GM23248 (cell line): ENCODE results near the gene NPAS3. TPM values are rescaled to one million over a fixed set of nuclear protein-coding genes. Genes with fewer than 3 reads are reported as not detected.

ENCODE experiments used
- DNase-seq: peaks from one replicate; pipeline ENCODE4 v3.0.0-alpha.2; 2015
- H2AFZ ChIP-seq: fragments of 200-600 bp; sonication (generic); 2 replicates; pipeline ENCODE4 v1.6.1; 2016; ENCODE audit warnings: antibody characterized with exemption
- H3F3A ChIP-seq: fragments of 200-600 bp; sonication (generic); 2 replicates; pipeline ENCODE4 v1.6.1; 2016; ENCODE audit warnings: mild to moderate bottlenecking, antibody characterized with exemption, mixed run types; ENCODE audit not compliant: insufficient read depth
- H3K27ac ChIP-seq: fragments of 200-600 bp; sonication (generic); 2 replicates; pipeline ENCODE4 v1.5.1; 2016; ENCODE audit warnings: mild to moderate bottlenecking
- H3K27me3 ChIP-seq: fragments of 200-600 bp; sonication (generic); replicated peaks from 2 replicates; pipeline ENCODE4 v1.6.1; 2016; ENCODE audit warnings: mild to moderate bottlenecking; ENCODE audit not compliant: insufficient read depth
- H3K36me3 ChIP-seq: fragments of 200-600 bp; sonication (generic); 2 replicates; pipeline ENCODE4 v1.6.1; 2016; ENCODE audit warnings: low read depth, mild to moderate bottlenecking
- H3K4me1 ChIP-seq: fragments of 200-600 bp; sonication (generic); 2 replicates; pipeline ENCODE4 v1.6.1; 2016; ENCODE audit warnings: mild to moderate bottlenecking; ENCODE audit not compliant: insufficient read depth
- H3K4me2 ChIP-seq: fragments of 200-600 bp; sonication (generic); one replicate; pipeline ENCODE4 v1.6.1; 2016; ENCODE audit warnings: mild to moderate bottlenecking; ENCODE audit not compliant: unreplicated experiment
- H3K4me3 ChIP-seq: fragments of 200-600 bp; sonication (generic); 2 replicates; pipeline ENCODE4 v1.5.1; 2016; ENCODE audit warnings: mild to moderate bottlenecking
- H3K79me2 ChIP-seq: fragments of 200-600 bp; sonication (generic); 2 replicates; pipeline ENCODE4 v1.6.1; 2016; ENCODE audit warnings: mild to moderate bottlenecking; ENCODE audit not compliant: insufficient read depth
- H3K9ac ChIP-seq: fragments of 200-600 bp; sonication (generic); 2 replicates; pipeline ENCODE4 v1.6.1; 2016; ENCODE audit warnings: mild to moderate bottlenecking
- H3K9me2 ChIP-seq: fragments of 200-600 bp; sonication (generic); 2 replicates; pipeline ENCODE4 v1.6.1; 2016; ENCODE audit warnings: mixed run types, mild to moderate bottlenecking, moderate library complexity; ENCODE audit not compliant: insufficient read depth
- H3K9me3 ChIP-seq: fragments of 200-600 bp; sonication (generic); one replicate; pipeline ENCODE4 v1.6.1; 2017; ENCODE audit warnings: low read depth
- H4K20me1 ChIP-seq: fragments of 200-600 bp; sonication (generic); 2 replicates; pipeline ENCODE4 v1.6.0; 2016; ENCODE audit not compliant: insufficient read depth
- EZH2 ChIP-seq: fragments of 200-600 bp; sonication (generic); IDR thresholded peaks from 2 replicates; pipeline ENCODE4 v1.6.1; 2018; ENCODE audit warnings: antibody characterized with exemption, mild to moderate bottlenecking; ENCODE audit not compliant: insufficient read depth, poor library complexity, severe bottlenecking
- EZH2phosphoT487 ChIP-seq: fragments of 200-600 bp; sonication (generic); IDR thresholded peaks from 2 replicates; pipeline ENCODE4 v1.6.1; 2018; ENCODE audit warnings: antibody characterized with exemption, moderate library complexity, mild to moderate bottlenecking, low read depth; ENCODE audit not compliant: insufficient read depth
- WGBS, 2 experiments: methylation state at CpG; one replicate each; pipeline ENCODE4 v1.1.6; 2015 to 2017; ENCODE audit warnings: low lambda C conversion rate in 2 of 2, low coverage in 1 of 2; ENCODE audit errors: missing lambda C conversion rate in 2 of 2; 5-methylcytosine and 5-hydroxymethylcytosine counted together
- in situ Hi-C: fragments of 300-500 bp; cut with MboI; formaldehyde crosslinking; loops from 2 replicates; pipeline ENCODE4 v1.15.0; 2020
- polyA plus RNA-seq: library from polyadenylated mRNA; unstranded; fragments of >200 nt; fragmentation: Nextera tagmentation; extraction: Ambion mirVana; gene quantifications from 2 replicates; pipeline ENCODE4 v1.2.1, GENCODE V29; 2016
- total RNA-seq: library from RNA; depleted of rRNA; stranded (reverse); fragments of >200 nt; shearing (Covaris generic); gene quantifications from 2 replicates; pipeline ENCODE4 v1.2.3, GENCODE V29; 2014

The NPAS3 gene
- total and polyA plus RNA-seq, 2 experiments from 2014 or later: 0.65 TPM; not detected in 1

DNA sequence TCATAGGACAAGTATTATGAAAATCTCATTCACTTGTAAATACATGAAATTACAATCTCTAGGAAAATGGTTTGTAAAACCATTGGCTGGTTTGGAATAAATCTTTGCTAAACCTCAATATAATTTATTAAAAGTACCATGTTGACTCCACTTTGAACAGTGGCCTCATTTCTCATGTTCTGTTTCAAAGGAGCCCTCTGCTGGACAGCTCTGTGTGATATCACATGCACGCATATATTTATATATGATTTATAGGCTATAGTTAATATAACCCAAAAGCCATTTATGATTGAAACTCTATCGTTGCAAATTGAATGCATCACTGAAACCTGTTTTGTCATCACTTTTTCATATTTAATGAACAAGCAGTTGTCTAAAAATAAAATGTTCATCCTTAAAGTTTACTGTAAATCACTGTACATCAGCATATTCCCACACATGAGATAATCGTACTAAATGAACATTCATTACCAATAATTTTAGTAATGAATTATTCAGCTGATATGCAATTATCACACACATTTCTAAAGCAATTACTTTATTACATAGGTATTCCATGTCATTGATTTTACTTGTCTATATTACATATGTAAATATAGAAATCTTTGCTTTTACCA, 493.8 kb downstream of the NPAS3 start:
- no peak overlapping the region for H3K4me3 ChIP-seq
- peaks cover 9% of the 10 kb centered on the region for H3F3A ChIP-seq
- H3K9me2 ChIP-seq: no peaks in the 10 kb centered on the region
- H3K4me1 ChIP-seq: peaks cover 9% of the 10 kb centered on the region
- no peak overlapping the region for H3K9ac ChIP-seq
- H3K27me3 ChIP-seq: no peaks in the 10 kb centered on the region
- H2AFZ ChIP-seq: no peak overlapping the region
- no peak overlapping the region for H3K4me2 ChIP-seq
- in situ Hi-C loops: loop anchor here (25.0 kb wide), 1 partner anchor 845 kb away; no protein-coding TSS in a partner anchor
- H3K79me2 ChIP-seq: no peaks in the 10 kb centered on the region
- no peak overlapping the region for H3K27ac ChIP-seq
- no peaks in the 10 kb centered on the region for H4K20me1 ChIP-seq
- WGBS, 2 experiments: 34 to 36% methylated on average over 3 of the region's 3 CpGs
- DNase-seq: peak; percentile 70
- no peaks in the 10 kb centered on the region for H3K9me3 ChIP-seq
- TF ChIP-seq EZH2: no peak
- no peak for TF ChIP-seq EZH2phosphoT487
- H3K36me3 ChIP-seq: no peaks in the 10 kb centered on the region

DNA sequence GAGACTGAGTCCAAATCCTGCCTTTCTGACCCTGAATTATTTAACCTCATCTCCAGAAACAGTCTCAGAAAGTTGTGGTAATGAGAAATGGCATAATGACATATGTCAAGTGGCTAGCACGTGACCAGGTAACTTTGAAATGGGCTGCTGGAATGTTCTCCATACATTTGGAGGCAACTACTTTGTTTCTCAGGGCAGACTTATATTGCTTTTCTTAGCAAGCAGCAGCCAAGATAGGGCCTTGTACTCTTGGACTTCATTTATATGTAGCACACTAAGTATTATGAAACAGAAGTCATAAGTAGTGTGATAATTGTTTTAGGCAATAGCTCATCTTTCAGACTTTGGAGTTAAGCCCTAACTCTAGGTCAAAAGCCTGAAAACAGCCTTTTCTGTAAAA, 494.7 kb downstream of the NPAS3 start:
- H3F3A ChIP-seq: peaks cover 9% of the 10 kb centered on the region
- no peak for DNase-seq
- H3K27me3 ChIP-seq: no peaks in the 10 kb centered on the region
- in situ Hi-C loops: loop anchor here (25.0 kb wide), 1 partner anchor 846 kb away; no protein-coding TSS in a partner anchor
- WGBS, 2 experiments: 83 to 88% methylated on average over 1 of the region's 1 CpG
- H3K4me2 ChIP-seq: no peak overlapping the region
- no peaks in the 10 kb centered on the region for H4K20me1 ChIP-seq
- H3K4me1 ChIP-seq: peaks cover 9% of the 10 kb centered on the region
- H3K36me3 ChIP-seq: no peaks in the 10 kb centered on the region
- no peaks in the 10 kb centered on the region for H3K79me2 ChIP-seq
- H3K27ac ChIP-seq: no peak overlapping the region
- no peaks in the 10 kb centered on the region for H3K9me3 ChIP-seq
- no peaks in the 10 kb centered on the region for H3K9me2 ChIP-seq
- no peak overlapping the region for H3K9ac ChIP-seq
- no peak for TF ChIP-seq EZH2
- TF ChIP-seq EZH2phosphoT487: no peak
- H2AFZ ChIP-seq: no peak overlapping the region
- H3K4me3 ChIP-seq: no peak overlapping the region

DNA sequence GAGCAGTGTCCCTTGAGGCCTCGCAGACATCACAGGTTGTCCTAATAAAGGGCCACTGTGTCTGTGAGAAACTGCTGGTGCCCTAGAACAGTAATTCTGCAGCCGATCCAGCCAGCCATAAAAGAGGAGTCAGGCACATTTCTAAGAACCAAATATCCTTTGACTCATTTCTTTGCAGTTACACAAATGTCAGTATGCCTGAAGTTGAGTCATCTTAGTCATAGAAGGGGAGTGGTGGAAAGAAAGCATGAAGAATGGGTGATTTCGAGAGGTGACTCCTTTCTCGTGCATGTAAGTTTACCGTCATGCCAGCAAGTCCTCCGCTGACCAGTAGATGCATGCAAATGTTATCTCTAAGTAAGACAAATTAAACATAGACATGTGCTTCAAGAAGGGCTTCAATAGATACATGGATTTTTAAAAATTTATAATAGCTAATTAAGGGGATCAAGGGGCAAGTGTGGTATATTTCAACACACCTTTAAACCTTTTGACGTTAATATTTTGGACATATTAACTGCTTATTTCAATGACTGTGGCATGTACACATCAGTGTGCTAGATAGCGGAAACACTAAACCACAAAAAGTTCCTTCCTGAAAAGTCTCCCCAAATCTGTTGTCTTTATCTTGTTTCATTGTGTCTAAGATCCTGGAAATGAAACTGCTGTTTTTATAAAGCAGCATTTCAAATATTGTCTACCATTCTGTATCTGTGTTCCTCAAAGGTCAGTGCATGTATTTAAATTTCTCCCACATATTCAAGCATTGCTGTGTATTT, 497.4 kb downstream of the NPAS3 start:
- Histone ChIP-seq H3K4me1 (peaks cover 9% of the 10 kb centered on the region), H4K20me1 (no peaks in the 10 kb centered on the region), H3K27ac (no peak overlapping the region), H3K9ac (no peak overlapping the region), H3K9me2 (no peaks in the 10 kb centered on the region), H2AFZ (no peak overlapping the region), H3K79me2 (no peaks in the 10 kb centered on the region), H3K36me3 (no peaks in the 10 kb centered on the region), H3F3A (peaks cover 9% of the 10 kb centered on the region), H3K4me3 (no peak overlapping the region), H3K4me2 (peak overlapping the region; percentile 30), H3K27me3 (no peaks in the 10 kb centered on the region), H3K9me3 (no peaks in the 10 kb centered on the region)
- TF ChIP-seq EZH2 (no peak), EZH2phosphoT487 (no peak)
- in situ Hi-C loops: loop anchor here (25.0 kb wide), 1 partner anchor 849 kb away; no protein-coding TSS in a partner anchor
- DNase-seq: peak; percentile 92
- 49% methylated on average over 8 of the region's 8 CpGs for WGBS, 2 experiments

DNA sequence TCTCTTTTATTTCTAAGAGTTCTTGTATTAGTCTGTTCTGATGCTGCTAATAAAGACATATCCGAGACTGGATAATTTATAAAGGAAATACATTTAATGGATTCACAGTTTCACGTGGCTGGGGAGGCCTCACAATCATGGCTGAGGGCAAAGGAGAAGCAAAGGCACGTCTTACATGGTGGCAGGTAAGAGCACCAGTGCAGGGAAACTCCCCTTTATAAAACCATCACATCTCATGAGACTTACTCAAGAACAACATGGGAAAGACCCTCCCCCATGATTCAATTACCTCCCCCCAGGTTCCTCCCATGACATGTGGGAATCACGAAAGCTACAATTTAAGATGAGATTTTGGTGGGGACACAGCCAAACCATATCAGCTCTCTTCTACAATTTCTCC, 503.0 kb downstream of the NPAS3 start:
- H3K4me3 ChIP-seq: no peak overlapping the region
- H3K27ac ChIP-seq: no peak overlapping the region
- H3K9me2 ChIP-seq: no peaks in the 10 kb centered on the region
- in situ Hi-C loops: loop anchor here (25.0 kb wide), 1 partner anchor 854 kb away; no protein-coding TSS in a partner anchor
- no peaks in the 10 kb centered on the region for H3K79me2 ChIP-seq
- H3K4me1 ChIP-seq: no peaks in the 10 kb centered on the region
- TF ChIP-seq EZH2phosphoT487 (no peak), EZH2 (no peak)
- H3K4me2 ChIP-seq: no peak overlapping the region
- H4K20me1 ChIP-seq: no peaks in the 10 kb centered on the region
- H3K9ac ChIP-seq: no peak overlapping the region
- H3K27me3 ChIP-seq: no peaks in the 10 kb centered on the region
- no peak overlapping the region for H2AFZ ChIP-seq
- H3K36me3 ChIP-seq: no peaks in the 10 kb centered on the region
- DNase-seq: no peak
- WGBS, 2 experiments: 74 to 91% methylated on average over 4 of the region's 4 CpGs
- H3K9me3 ChIP-seq: no peaks in the 10 kb centered on the region
- no peaks in the 10 kb centered on the region for H3F3A ChIP-seq
